Tibial nerve (tissue), 4 donors: Measurements from ENCODE around the gene POM121L12.

Experiments
- CTCF ChIP-seq, 5 experiments: fragments of 200-600 bp in 3 of 5; fragments of 450-650 bp in 2 of 5; sonication (generic) in 3 of 5; IDR thresholded peaks; one replicate each; pipeline ENCODE4 v1.5.1; 2016 to 2019; ENCODE audit warnings: antibody characterized with exemption in 5 of 5, mild to moderate bottlenecking in 3 of 5, moderate library complexity in 2 of 5
- EP300 ChIP-seq, 2 donors: sonication (generic); formaldehyde crosslinking; IDR thresholded peaks; one replicate each; pipeline ENCODE4 v1.6.1; 2017; ENCODE audit warnings: antibody characterized with exemption in 2 of 2, mild to moderate bottlenecking in 1 of 2

DNA sequence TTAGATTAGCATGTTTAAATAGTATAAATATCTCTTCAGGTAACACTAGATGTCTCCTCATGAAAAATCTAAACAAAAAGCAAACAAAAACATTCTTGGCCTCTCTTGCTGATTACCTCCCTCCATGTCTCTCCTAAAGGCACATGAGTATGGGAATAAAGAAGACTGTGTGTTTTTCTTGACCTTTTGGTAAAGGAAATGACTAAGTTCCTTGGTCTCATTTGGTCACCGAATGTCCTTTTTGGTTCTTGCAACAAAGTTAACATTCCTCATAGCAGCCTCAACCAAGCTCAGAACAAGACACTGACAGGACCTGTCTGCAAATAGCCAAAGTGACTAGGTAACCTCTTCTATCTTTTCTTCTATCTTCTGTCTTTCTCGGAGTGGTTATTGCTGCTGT, 35.5 kb downstream of the POM121L12 start:
- TF ChIP-seq EP300 (IDR thresholded peaks at IDR 0.05) (no peak), CTCF (IDR thresholded peaks at IDR 0.05) (no peak)
